ENCODE data around the gene LRRC61.

LRRC61 gene

DNA sequence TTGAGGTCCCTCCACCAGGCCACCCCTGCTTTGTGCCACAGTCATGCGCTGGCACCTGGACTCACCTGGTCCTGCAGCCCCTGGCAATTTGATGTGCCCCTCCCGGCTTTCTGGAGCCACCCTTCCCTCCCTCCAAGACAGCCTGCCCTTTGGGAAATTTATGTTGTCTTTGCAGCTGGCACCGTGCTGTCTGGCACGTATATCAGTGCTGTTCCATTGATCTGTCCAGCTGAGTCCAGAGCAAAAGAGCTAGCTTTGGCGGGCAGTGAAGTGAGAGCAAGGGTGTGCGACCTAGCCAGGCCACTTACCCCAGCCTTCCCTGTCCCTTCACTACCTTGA is 12.6 kb downstream of the LRRC61 start:
- TF ChIP-seq, protein P1, sequence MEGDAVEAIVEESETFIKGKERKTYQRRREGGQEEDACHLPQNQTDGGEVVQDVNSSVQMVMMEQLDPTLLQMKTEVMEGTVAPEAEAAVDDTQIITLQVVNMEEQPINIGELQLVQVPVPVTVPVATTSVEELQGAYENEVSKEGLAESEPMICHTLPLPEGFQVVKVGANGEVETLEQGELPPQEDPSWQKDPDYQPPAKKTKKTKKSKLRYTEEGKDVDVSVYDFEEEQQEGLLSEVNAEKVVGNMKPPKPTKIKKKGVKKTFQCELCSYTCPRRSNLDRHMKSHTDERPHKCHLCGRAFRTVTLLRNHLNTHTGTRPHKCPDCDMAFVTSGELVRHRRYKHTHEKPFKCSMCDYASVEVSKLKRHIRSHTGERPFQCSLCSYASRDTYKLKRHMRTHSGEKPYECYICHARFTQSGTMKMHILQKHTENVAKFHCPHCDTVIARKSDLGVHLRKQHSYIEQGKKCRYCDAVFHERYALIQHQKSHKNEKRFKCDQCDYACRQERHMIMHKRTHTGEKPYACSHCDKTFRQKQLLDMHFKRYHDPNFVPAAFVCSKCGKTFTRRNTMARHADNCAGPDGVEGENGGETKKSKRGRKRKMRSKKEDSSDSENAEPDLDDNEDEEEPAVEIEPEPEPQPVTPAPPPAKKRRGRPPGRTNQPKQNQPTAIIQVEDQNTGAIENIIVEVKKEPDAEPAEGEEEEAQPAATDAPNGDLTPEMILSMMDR (IDR thresholded peaks at IDR 0.05; ENCODE audit: low read depth, low read length), result no peak
- DNase-seq (ENCODE audit: extremely low read depth, low read depth), result no peak

- TF ChIP-seq, protein P1 (IDR thresholded peaks at IDR 0.05; ENCODE audit: low read depth, low read length), result no peak
- DNase-seq (ENCODE audit: extremely low read depth, low read depth), result no peak
Measured at GRCh38 chr7:150336746-150337145, 13.6 kb downstream of the LRRC61 start.

- TF ChIP-seq, protein P1 (IDR thresholded peaks at IDR 0.05; ENCODE audit: low read depth, low read length), result no peak
- no peak for DNase-seq (ENCODE audit: extremely low read depth, low read depth)
Measured at GRCh38 chr7:150337179-150337578, 14.0 kb downstream of the LRRC61 start.

GRCh38 chr7:150337659-150338081 is 14.5 kb downstream of the LRRC61 start:
- TF ChIP-seq, protein P1 (IDR thresholded peaks at IDR 0.05; ENCODE audit: low read depth, low read length), result no peak

DNA sequence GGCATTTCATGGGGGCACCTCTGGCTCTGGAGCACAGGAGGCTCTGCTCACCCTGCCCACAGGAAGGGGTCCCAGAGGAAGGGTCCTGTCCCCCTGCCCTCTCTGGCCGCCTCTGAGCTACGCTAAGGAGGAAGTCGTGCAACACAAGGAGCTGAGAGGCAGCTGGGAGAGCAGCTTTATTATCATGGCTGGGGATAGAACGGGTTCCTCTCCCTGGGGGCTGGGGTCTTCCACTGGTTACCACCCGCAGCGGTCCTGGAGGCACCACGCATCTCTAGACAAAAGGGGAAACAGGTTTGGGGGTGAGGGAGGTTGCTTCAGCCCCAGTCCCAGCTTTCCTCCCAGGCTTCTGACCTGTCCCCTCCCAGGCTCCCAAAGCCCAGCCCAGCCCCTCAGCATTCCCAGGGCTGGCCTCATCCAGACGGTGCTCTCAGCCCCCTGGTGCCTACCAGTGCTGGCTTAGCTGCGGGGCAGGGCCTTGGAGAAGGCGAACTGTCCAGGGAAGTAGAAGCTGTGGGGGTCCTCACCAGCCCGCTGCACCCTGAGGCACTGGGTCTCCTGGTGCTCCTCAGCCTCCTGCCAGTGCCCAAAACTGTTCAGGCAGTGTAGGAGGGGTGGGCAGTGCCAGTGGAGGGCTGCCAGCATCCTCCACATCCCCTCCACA is 15.1 kb downstream of the LRRC61 start:
- TF ChIP-seq, protein P1 (IDR thresholded peaks at IDR 0.05; ENCODE audit: low read depth, low read length), result no peak
- no peak for DNase-seq (ENCODE audit: extremely low read depth, low read depth)

More at GRCh38 chr7:150337659-150338081, 14.5 kb downstream of the LRRC61 start:
- no peak for DNase-seq (ENCODE audit: extremely low read depth, low read depth)

GRCh38 chr7:150339409-150339809 is 16.3 kb downstream of the LRRC61 start:
- TF ChIP-seq, protein P1 (IDR thresholded peaks at IDR 0.05; ENCODE audit: low read depth, low read length), result no peak
- DNase-seq (ENCODE audit: extremely low read depth, low read depth), result no peak

DNA sequence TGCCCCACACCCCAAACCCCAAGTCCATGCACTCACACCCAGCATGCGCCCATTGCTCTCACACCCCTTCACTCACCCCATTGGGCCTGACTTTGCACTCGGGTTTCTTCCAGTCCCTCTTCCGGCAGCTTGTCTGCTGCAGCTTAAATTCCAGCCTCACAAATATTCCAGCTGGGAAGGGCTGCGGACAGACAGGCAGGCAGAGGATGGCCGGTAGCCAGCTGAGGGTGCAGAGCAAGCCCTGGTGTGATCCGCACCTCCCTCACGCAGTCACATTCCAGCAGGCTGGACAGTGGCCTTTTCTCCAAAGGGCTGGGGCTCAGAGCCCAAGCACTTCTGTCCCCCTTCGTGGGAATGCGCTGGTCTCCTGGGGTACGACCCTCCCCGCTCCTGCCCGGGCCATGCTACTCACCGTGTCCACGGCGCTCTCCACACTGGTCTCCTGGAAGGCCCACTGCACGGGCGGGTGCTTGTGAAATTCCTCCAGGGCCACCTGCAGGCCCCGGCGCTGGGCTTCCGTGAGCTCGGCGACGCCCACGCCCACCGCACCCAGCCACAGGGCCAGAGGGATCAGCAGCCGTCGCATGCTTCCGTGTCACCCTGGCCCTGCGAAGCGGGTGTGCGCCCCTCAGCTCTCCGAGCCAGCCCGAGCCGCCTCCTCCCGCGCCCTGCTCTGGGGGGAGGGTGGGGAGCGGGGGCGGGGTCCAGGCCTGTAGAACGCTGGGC is 17.0 kb downstream of the LRRC61 start:
- TF ChIP-seq, protein P1 (IDR thresholded peaks at IDR 0.05; ENCODE audit: low read depth, low read length), result no peak
- DNase-seq (ENCODE audit: extremely low read depth, low read depth), result peak; percentile 32
